ENCODE results near the gene KRTAP5-2.

Gene KRTAP5-2

DNA sequence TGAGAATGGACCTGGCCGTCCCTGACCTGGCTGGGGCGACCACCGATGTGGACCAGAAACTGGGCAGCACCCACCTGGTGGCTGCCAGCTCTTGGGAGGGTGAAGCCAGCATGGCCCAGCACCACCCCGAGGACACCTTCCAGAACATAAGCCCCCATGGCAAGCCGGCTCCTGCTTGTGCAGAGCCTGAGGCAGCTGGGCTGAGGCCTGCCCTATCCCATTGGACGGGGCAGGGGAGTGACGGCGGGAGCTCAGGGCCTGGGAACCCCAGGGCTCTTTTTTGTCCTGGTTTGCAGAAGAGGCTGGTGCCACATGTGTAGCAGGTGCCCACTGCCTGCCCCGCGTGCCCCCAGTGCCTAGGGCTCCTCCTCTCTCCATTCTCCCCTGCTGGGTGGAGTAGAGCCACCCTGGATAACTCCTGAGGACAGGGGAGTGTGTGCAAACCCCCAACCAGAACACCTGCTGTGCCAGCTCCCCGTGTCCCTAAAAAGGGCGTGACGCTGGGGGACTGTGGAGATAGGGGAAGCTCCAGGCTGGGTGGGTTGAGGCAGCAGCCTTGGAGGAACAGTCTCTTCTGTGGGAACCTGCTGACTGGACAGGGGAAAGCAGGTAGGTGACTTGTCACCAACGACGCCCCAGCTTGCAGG, 38.0 kb downstream of the KRTAP5-2 start:
- Histone ChIP-seq H3K27ac (no peak overlapping the region), H3K36me3 (peaks cover 62% of the 10 kb centered on the region), H3K9me3 (ENCODE audit: severe bottlenecking) (no peaks in the 10 kb centered on the region), H3K27me3 (ENCODE audit: insufficient read depth, low read depth, severe bottlenecking) (no peaks in the 10 kb centered on the region), H3K4me3 (ENCODE audit: low read depth, low read length) (no peak overlapping the region)
- DNase-seq: no peak
- TF ChIP-seq, protein P1, sequence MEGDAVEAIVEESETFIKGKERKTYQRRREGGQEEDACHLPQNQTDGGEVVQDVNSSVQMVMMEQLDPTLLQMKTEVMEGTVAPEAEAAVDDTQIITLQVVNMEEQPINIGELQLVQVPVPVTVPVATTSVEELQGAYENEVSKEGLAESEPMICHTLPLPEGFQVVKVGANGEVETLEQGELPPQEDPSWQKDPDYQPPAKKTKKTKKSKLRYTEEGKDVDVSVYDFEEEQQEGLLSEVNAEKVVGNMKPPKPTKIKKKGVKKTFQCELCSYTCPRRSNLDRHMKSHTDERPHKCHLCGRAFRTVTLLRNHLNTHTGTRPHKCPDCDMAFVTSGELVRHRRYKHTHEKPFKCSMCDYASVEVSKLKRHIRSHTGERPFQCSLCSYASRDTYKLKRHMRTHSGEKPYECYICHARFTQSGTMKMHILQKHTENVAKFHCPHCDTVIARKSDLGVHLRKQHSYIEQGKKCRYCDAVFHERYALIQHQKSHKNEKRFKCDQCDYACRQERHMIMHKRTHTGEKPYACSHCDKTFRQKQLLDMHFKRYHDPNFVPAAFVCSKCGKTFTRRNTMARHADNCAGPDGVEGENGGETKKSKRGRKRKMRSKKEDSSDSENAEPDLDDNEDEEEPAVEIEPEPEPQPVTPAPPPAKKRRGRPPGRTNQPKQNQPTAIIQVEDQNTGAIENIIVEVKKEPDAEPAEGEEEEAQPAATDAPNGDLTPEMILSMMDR (IDR thresholded peaks at IDR 0.05; ENCODE audit: low read depth, low read length): no peak

DNA sequence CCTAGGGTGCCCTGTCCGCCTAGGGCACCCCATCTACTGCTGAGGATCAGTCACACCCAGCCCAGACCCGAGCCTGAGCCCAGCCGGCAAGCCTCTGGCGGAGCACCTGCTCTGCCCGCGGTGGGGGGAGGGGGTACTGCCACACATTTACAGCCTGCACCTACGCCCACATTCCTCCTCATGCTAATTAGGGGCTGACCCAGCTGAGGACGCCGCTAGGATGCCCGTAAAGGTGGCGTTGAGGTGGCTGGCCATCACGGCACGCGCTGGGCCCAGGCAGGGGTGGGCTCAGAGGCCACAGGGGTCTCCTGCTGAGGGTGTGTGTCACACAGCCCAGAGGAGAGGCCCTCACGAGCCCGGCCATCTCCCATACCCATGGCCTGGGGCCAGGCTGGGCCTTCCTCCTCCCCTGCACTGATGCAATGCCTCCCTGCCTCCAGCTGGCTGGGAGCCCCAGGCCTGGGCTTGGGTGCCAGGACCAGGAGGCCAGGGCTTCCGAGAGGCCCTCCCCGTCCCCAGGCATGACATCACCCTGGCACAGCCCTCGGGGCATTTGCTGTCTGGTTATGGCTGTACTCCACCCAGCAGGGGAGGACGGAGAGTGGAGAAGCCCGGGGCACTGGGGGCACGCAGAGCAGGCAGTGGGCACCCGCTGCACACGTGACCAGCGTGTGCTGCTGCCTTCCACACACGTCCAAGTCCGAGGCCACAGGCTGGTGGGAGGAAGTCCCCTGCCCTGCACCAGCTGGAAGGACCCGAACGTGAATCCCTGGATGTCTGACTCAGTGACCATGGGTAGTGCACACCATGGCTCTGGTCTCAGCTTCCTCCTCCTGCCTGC, 38.8 kb downstream of the KRTAP5-2 start:
- no peaks in the 10 kb centered on the region for H3K27me3 ChIP-seq (ENCODE audit: insufficient read depth, low read depth, severe bottlenecking)
- H3K27ac ChIP-seq: no peak overlapping the region
- no peak for DNase-seq
- TF ChIP-seq, protein P1 (IDR thresholded peaks at IDR 0.05; ENCODE audit: low read depth, low read length): no peak
- no peaks in the 10 kb centered on the region for H3K9me3 ChIP-seq (ENCODE audit: severe bottlenecking)
- H3K4me3 ChIP-seq (ENCODE audit: low read depth, low read length): no peak overlapping the region
- H3K36me3 ChIP-seq: peaks cover 57% of the 10 kb centered on the region

DNA sequence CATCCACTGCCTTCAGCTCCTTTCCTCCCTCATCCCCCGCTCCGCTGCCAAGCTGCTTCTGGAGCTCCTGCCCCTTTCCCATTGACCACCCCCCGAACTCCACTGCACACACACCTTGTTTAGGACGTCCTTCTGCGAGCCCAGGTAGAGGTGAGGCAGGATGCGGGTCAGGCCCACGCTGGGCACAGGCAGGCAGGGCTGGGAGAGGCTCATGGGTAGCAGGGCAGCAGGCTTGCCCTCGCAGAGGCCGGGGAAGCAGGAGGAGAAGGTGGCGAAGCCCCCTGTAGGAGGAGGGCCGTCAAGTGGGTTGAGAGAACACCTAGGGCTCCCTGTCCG, 39.4 kb downstream of the KRTAP5-2 start:
- H3K27me3 ChIP-seq (ENCODE audit: insufficient read depth, low read depth, severe bottlenecking): no peaks in the 10 kb centered on the region
- H3K4me3 ChIP-seq (ENCODE audit: low read depth, low read length): no peak overlapping the region
- no peak for DNase-seq
- TF ChIP-seq, protein P1 (IDR thresholded peaks at IDR 0.05; ENCODE audit: low read depth, low read length): no peak
- no peak overlapping the region for H3K27ac ChIP-seq
- no peaks in the 10 kb centered on the region for H3K9me3 ChIP-seq (ENCODE audit: severe bottlenecking)
- peaks cover 54% of the 10 kb centered on the region for H3K36me3 ChIP-seq

DNA sequence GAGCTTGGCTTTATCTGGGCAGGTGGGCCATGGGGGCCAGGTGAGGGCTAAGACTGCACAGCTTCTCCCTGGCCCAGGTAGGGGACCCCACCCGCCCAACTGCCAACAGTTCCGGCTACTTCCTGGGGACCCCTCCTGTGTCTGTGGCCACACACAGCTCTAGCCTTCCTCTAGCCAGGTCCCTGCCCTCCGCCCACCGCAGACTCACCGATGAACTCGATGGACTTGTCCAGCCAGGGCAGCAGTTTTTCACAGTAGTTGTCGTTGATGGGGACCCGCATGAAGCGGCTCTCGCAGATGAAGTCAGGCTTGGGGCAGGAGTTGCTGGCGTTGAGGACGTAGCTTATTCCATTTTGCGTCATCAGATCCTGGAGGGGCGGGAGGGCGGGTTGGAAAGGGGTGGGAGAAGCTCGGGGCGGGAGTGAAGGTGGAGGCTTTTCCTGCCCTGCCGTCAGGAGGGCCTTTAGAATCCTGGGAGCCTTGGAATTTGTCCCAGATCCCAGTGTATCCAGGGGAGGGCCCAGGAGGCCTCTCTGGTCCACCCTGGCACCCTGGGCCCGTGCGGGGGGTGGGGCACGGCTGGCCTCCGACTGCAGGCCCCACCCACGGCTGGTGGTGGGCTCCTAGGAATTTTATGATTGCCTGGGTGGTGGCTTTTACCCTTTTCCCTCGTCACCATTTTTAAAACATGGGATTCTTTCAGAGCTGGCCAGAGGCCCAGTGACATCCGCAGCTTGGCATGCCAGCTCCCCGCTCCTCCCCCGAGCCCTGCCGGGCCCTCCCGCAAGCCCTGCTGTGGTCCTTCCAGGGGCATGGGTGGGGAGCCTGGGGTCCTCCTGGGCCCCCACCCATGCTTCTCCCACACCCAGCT, 40.0 kb downstream of the KRTAP5-2 start:
- H3K27me3 ChIP-seq (ENCODE audit: insufficient read depth, low read depth, severe bottlenecking): no peaks in the 10 kb centered on the region
- TF ChIP-seq, protein P1 (IDR thresholded peaks at IDR 0.05; ENCODE audit: low read depth, low read length): no peak
- DNase-seq: no peak
- peaks cover 48% of the 10 kb centered on the region for H3K36me3 ChIP-seq
- no peaks in the 10 kb centered on the region for H3K9me3 ChIP-seq (ENCODE audit: severe bottlenecking)
- H3K27ac ChIP-seq: no peak overlapping the region
- H3K4me3 ChIP-seq (ENCODE audit: low read depth, low read length): no peak overlapping the region

DNA sequence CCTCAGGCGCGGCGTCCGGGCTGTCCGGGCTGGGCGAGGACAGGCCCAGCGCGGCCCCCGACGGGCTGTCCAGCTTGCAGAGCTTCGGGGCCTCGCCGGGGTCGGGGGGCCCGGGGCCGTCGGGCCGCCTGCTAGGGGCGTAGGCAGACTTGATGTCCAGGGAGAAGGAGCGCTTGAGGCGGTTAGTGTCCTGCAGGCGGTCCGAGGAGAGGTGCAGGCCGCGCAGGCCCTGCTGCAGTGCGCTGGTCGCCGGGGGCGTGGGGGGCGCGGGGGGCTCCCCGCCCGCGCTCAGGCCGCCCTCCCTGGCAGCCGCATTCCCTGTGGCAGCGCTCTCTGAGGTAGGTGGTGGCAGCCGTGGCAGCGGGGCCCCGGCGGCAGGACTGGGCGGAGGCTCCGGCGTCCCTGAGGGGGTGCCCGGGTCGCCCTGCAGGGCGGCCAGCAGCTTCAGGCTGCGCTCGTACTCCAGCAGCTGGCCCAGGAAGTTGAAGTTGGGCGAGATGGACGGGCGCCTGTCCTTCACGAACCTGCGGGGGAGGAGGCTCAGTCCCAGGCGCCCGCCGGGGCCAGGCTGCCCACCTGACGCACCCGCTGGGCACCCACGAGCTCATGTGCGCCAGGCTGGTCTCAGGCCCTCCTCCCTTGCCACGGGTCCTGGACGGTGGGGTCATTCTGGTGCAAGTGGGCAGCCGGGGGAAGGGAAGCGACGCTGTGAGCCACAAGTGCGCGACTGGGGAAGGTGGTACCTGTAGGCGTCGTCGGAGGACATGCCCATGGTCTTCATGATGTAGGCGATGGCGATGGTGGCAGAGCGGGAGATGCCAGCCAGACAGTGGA, 40.8 kb downstream of the KRTAP5-2 start:
- Histone ChIP-seq H3K9me3 (ENCODE audit: severe bottlenecking) (no peaks in the 10 kb centered on the region), H3K27me3 (ENCODE audit: insufficient read depth, low read depth, severe bottlenecking) (no peaks in the 10 kb centered on the region), H3K36me3 (peaks cover 40% of the 10 kb centered on the region), H3K4me3 (ENCODE audit: low read depth, low read length) (no peak overlapping the region), H3K27ac (no peak overlapping the region)
- TF ChIP-seq, protein P1 (IDR thresholded peaks at IDR 0.05; ENCODE audit: low read depth, low read length): no peak
- DNase-seq: no peak

Data from WERI-Rb-1 (cell line).